ENCODE measurements around the gene SSB. TPM values are rescaled to one million over a fixed set of nuclear protein-coding genes. Genes with fewer than 3 reads are reported as not detected.

SSB gene
- total RNA-seq, 1 donor from 2014 or later: 296 TPM

- H3K79me2 ChIP-seq (ENCODE audit: low read depth): peaks cover 13% of the 10 kb centered on the region
- no peak for TF ChIP-seq CTCF (IDR thresholded peaks at IDR 0.05)
- TF ChIP-seq EZH2phosphoT487 (IDR thresholded peaks at IDR 0.05): no peak
- no peak for TF ChIP-seq EZH2 (IDR thresholded peaks at IDR 0.05)
- no peak for DNase-seq (ENCODE audit: low spot score)
- Mint-ChIP-seq H3K27ac (no peak overlapping the region), H3K36me3 (peaks cover 6% of the 10 kb centered on the region), H3K4me1 (peaks cover 9% of the 10 kb centered on the region), H3K27me3 (ENCODE audit: insufficient read depth, low read depth) (peaks cover 2% of the 10 kb centered on the region), H3K4me3 (no peak overlapping the region), H3K9me3 (no peaks in the 10 kb centered on the region)
- no peaks in the 10 kb centered on the region for H3K36me3 ChIP-seq
- H3K27ac ChIP-seq: no peak overlapping the region
- H3F3A ChIP-seq (ENCODE audit: low read depth): peaks cover 14% of the 10 kb centered on the region
- no peak overlapping the region for H3K9ac ChIP-seq
- H4K20me1 ChIP-seq (ENCODE audit: low read depth): peaks cover 7% of the 10 kb centered on the region
- no peaks in the 10 kb centered on the region for H3K27me3 ChIP-seq
- H3K4me3 ChIP-seq: no peak overlapping the region
- no peak overlapping the region for H2AFZ ChIP-seq (replicated peaks)
- H3K4me1 ChIP-seq: no peaks in the 10 kb centered on the region
- H3K4me2 ChIP-seq: no peak overlapping the region
- H3K9me3 ChIP-seq (ENCODE audit: low read depth): no peaks in the 10 kb centered on the region
Measured at GRCh38 chr2:169795181-169795580, 3.5 kb upstream of the SSB start.

GRCh38 chr2:169796441-169796840 is 2.2 kb upstream of the SSB start:
- H3K9ac ChIP-seq: no peak overlapping the region
- no peak overlapping the region for H3K4me3 Mint-ChIP-seq
- peaks cover 2% of the 10 kb centered on the region for H3K27me3 Mint-ChIP-seq (ENCODE audit: insufficient read depth, low read depth)

GRCh38 chr2:169797601-169798000 is 1.1 kb upstream of the SSB start:
- Histone ChIP-seq H3K27ac (no peak overlapping the region), H3K36me3 (peaks cover 5% of the 10 kb centered on the region), H4K20me1 (ENCODE audit: low read depth) (peaks cover 25% of the 10 kb centered on the region), H3K79me2 (ENCODE audit: low read depth) (peaks cover 38% of the 10 kb centered on the region), H3K4me3 (no peak overlapping the region), H2AFZ (replicated peaks) (no peak overlapping the region), H3K4me2 (no peak overlapping the region), H3K9ac (no peak overlapping the region), H3K27me3 (no peaks in the 10 kb centered on the region), H3K9me3 (ENCODE audit: low read depth) (no peaks in the 10 kb centered on the region), H3K4me1 (peaks cover 4% of the 10 kb centered on the region), H3F3A (ENCODE audit: low read depth) (peaks cover 6% of the 10 kb centered on the region)
- no peaks in the 10 kb centered on the region for H3K9me3 Mint-ChIP-seq
- H3K4me1 Mint-ChIP-seq: peaks cover 14% of the 10 kb centered on the region
- H3K36me3 Mint-ChIP-seq: peaks cover 17% of the 10 kb centered on the region
- DNase-seq (ENCODE audit: low spot score): no peak
- peaks cover 2% of the 10 kb centered on the region for H3K27me3 Mint-ChIP-seq (ENCODE audit: insufficient read depth, low read depth)
- TF ChIP-seq EZH2 (IDR thresholded peaks at IDR 0.05) (no peak), CTCF (IDR thresholded peaks at IDR 0.05) (no peak), EZH2phosphoT487 (IDR thresholded peaks at IDR 0.05) (no peak)
- H3K4me3 Mint-ChIP-seq: peak overlapping the region; percentile 66
- no peak overlapping the region for H3K27ac Mint-ChIP-seq

More at GRCh38 chr2:169796441-169796840, 2.2 kb upstream of the SSB start:
- TF ChIP-seq EZH2 (IDR thresholded peaks at IDR 0.05) (no peak), EZH2phosphoT487 (IDR thresholded peaks at IDR 0.05) (no peak), CTCF (IDR thresholded peaks at IDR 0.05) (no peak)
- H3K9me3 ChIP-seq (ENCODE audit: low read depth): no peaks in the 10 kb centered on the region
- H3K9me3 Mint-ChIP-seq: no peaks in the 10 kb centered on the region
- H3F3A ChIP-seq (ENCODE audit: low read depth): peaks cover 6% of the 10 kb centered on the region
- H3K36me3 ChIP-seq: no peaks in the 10 kb centered on the region
- peaks cover 15% of the 10 kb centered on the region for H4K20me1 ChIP-seq (ENCODE audit: low read depth)
- H3K4me2 ChIP-seq: no peak overlapping the region
- H3K27ac Mint-ChIP-seq: no peak overlapping the region
- H3K36me3 Mint-ChIP-seq: peaks cover 9% of the 10 kb centered on the region
- H3K27me3 ChIP-seq: no peaks in the 10 kb centered on the region
- DNase-seq (ENCODE audit: low spot score): no peak
- no peak overlapping the region for H3K4me3 ChIP-seq
- H3K4me1 Mint-ChIP-seq: peaks cover 12% of the 10 kb centered on the region
- no peak overlapping the region for H3K27ac ChIP-seq
- no peaks in the 10 kb centered on the region for H3K4me1 ChIP-seq
- H2AFZ ChIP-seq (replicated peaks): no peak overlapping the region
- H3K79me2 ChIP-seq (ENCODE audit: low read depth): peaks cover 26% of the 10 kb centered on the region
